AG04449 (cell line): ENCODE results near the gene SHF.

Experiments used
- CTCF ChIA-PET: fragments of 350-600 bp; formaldehyde crosslinking; extraction: SDS; loops from one replicate; lab custom pipeline; 2021; ENCODE audit warnings: antibody characterized with exemption; lab: Yijun Ruan, JAX
- POLR2A ChIA-PET: fragments of 400-600, 350-600 bp; formaldehyde crosslinking; extraction: SDS; loops from one replicate; lab custom pipeline; 2020; ENCODE audit warnings: antibody characterized with exemption, inconsistent platforms; lab: Yijun Ruan, JAX
- DNase-seq: peaks from one replicate; pipeline ENCODE4 v3.0.0-alpha.2; 2010; ENCODE audit warnings: low read depth, low spot score
- H3K4me3 ChIP-seq: 2 replicates; pipeline ENCODE4 v1.5.1; 2011; ENCODE audit warnings: low read depth, mild to moderate bottlenecking, control low read depth, low read length
- TF ChIP-seq, protein P1 (sequence below): IDR thresholded peaks from one replicate; pipeline ENCODE4 v1.5.1; 2011; ENCODE audit warnings: mild to moderate bottlenecking, moderate library complexity, low read length, control low read depth, inconsistent platforms; ENCODE audit not compliant: insufficient read depth; ENCODE audit errors: missing control alignments

Gene SHF

DNA sequence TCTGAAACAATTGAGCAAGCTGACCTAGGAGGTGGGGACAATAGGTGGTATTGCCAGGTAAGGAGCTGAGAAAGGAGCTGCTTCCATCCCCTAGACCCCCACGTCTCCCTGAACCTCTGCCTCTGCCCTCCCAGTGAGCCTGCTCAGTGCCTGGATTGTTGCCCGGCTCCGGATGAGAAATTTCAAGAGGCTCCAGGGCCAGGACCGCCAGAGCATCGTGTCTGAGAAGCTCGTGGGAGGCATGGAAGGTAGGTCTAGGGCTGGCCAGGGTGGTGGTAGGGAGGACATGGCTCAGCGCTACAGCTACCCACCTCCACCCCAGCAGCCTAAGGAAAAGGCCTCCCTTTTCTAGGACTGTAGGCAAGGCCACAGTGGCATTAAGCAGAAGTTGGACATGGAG, 44.7 kb downstream of the SHF start:
- TF ChIP-seq, protein P1, sequence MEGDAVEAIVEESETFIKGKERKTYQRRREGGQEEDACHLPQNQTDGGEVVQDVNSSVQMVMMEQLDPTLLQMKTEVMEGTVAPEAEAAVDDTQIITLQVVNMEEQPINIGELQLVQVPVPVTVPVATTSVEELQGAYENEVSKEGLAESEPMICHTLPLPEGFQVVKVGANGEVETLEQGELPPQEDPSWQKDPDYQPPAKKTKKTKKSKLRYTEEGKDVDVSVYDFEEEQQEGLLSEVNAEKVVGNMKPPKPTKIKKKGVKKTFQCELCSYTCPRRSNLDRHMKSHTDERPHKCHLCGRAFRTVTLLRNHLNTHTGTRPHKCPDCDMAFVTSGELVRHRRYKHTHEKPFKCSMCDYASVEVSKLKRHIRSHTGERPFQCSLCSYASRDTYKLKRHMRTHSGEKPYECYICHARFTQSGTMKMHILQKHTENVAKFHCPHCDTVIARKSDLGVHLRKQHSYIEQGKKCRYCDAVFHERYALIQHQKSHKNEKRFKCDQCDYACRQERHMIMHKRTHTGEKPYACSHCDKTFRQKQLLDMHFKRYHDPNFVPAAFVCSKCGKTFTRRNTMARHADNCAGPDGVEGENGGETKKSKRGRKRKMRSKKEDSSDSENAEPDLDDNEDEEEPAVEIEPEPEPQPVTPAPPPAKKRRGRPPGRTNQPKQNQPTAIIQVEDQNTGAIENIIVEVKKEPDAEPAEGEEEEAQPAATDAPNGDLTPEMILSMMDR: no peak

DNA sequence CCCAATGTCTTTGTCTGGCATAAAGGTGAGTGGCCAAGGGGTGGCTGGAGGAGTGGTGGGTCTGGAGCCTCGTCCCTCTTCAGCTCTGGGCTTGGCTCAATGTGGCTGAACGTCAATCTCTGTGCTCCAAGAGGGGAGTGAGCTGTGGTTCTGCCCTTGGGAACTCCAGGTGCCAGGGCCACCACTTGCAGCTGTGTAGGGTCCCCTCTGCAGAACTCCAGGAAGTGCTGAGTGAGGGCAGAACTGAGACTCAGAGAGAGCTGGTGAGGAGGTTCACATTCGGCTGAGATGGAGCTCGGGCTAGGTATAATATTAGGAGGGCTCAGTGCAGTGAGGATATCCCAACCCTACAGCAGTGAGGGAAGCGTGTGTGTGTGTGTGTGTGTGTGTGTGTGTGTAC, 46.4 kb downstream of the SHF start:
- POLR2A ChIA-PET: no interaction called here
- CTCF ChIA-PET: interaction anchor here (0.6 to 2.3 kb wide), 4 partner anchors 14 to 23 kb away, joined by 4 to 11 read pairs (median 7); no protein-coding TSS in a partner anchor
- no peak overlapping the region for H3K4me3 ChIP-seq
- TF ChIP-seq, protein P1: no peak
- DNase-seq: no peak

More for the DNA sequence above, 44.7 kb downstream of the SHF start:
- ChIA-PET CTCF (interaction anchor here (1.1 to 2.3 kb wide), 5 partner anchors 16 to 25 kb away, joined by 3 to 11 read pairs (median 5); no protein-coding TSS in a partner anchor), POLR2A (no interaction called here)
- DNase-seq: no peak
- no peak overlapping the region for H3K4me3 ChIP-seq

DNA sequence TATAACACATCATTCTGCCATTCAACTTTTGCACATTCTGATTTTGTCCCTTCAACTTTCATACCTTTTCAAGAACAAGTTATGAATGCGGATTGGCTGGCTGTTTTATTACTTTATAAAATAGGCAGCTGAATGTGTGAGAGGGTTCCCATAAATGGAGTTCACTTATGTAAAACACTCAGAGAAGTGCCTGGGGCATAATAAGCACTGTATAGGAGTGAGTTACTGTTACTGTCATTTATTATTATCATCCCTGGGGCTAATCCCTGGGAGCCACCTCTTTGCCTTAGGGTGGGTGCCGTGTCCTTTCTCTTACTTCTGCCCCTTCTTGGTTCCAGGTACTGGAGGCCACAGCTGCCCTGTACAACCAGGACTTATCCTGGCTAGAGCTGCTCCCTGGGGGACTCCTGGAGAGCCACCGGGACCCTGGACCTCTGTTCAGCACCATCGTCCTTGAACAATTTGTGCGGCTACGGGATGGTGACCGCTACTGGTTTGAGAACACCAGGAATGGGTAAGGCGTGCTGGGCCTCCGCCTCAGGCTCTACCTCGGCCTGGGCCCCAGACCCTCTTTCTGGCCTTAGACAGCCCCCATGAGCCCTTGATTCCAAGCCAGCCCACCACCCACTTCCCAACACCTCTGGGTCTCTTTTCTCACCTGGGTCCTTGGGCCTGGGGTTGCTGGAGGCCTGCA, 47.1 kb downstream of the SHF start:
- TF ChIP-seq, protein P1: no peak
- CTCF ChIA-PET: interaction anchor here (0.7 to 11.5 kb wide), 2 partner anchors 14 to 19 kb away, joined by 3 to 129 read pairs; no protein-coding TSS in a partner anchor
- POLR2A ChIA-PET: interaction anchor here (0.6 kb wide), 1 partner anchor 57 kb away, joined by 7 read pairs; no protein-coding TSS in a partner anchor
- no peak for DNase-seq
- no peak overlapping the region for H3K4me3 ChIP-seq

DNA sequence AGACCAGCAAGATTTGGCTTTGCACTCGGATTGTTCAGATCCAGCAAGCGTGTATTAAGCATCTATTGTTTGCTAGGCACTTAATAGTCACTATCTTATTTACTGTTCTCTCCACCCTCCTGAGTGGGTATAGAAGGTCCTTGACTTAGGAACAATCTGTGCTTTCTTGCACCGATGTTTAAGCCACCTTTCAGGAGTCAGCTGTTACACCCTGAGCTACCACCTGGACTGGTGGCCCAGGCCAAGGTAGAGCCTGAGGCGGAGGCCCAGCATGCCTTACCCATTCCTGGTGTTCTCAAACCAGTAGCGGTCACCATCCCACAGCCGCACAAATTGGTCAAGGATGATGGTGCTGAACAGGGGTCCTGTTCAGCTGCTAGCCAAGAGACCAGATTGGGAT, 48.0 kb downstream of the SHF start:
- DNase-seq: no peak
- TF ChIP-seq, protein P1: no peak
- ChIA-PET POLR2A (interaction anchor here (0.6 kb wide), 1 partner anchor 58 kb away, joined by 7 read pairs; no protein-coding TSS in a partner anchor), CTCF (interaction anchor here (0.7 to 11.5 kb wide), 4 partner anchors 13 to 18 kb away, joined by 3 to 129 read pairs (median 4); no protein-coding TSS in a partner anchor)
- no peak overlapping the region for H3K4me3 ChIP-seq

DNA sequence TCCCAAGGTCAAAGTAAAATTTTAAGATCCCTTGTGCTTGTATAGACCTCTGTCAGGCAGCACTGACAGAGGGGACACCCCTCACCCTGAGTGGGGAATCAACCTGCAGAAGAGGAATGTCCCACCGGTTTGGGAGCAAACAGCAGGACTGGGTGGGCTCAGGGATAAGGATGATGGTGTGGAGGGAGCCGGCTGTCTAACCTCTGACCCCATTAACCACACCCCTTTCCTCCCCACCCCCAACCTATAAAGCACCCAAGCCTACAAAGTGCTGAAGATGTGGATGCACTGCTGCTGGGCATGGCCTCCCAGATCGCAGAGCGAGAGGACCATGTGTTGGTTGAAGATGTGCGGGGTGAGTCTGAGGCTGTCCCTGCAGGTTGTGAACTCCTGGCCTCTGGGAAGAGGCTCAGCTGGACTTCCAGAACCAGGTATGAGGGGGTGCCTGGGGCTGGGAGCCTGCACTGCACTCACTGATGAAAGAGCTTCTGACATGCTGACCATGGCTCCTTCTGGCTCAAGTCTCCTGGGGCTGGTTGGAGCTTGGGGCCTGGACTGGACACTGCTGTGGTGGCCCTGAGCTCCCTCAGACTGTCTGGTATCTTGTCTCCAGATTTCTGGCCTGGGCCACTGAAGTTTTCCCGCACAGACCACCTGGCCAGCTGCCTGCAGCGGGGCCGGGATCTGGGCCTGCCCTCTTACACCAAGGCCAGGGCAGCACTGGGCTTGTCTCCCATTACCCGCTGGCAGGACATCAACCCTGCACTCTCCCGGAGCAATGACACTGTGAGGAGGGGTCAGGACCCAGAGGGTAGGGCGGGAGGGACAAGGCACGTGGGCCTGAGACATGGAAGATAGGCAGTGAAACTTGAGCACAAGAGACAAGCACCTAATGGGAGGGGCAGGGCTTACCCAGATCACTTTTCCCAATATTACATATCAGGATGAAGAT, 48.7 kb downstream of the SHF start:
- TF ChIP-seq, protein P1: no peak
- ChIA-PET POLR2A (no interaction called here), CTCF (interaction anchor here (0.8 to 11.5 kb wide), 4 partner anchors 13 to 24 kb away, joined by 3 to 129 read pairs (median 5); no protein-coding TSS in a partner anchor)
- no peak for DNase-seq
- H3K4me3 ChIP-seq: no peak overlapping the region
